Caco-2 (cell line): ENCODE data around the gene TRIM39. TPM values are rescaled to one million over a fixed set of nuclear protein-coding genes. Genes with fewer than 3 reads are reported as not detected.

Experiments used
- BruUV-seq: library from RNA; stranded (reverse); fragments of 400-500 nt; replicated peaks from 2 replicates; lab custom pipeline; 2021; lab: Mats Ljungman, UMichigan
- CTCF ChIA-PET: fragments of 300-600 bp; sonication (Branson Sonifier 250); formaldehyde crosslinking; loops from one replicate; lab custom pipeline; 2022; ENCODE audit warnings: antibody characterized with exemption; lab: Charles Lee
- POLR2A ChIA-PET: fragments of 300-600 bp; sonication (Branson Sonifier 250); formaldehyde crosslinking; loops from one replicate; lab custom pipeline; 2022; ENCODE audit warnings: antibody characterized with exemption; lab: Charles Lee
- DNase-seq, 2 experiments: peaks; one replicate each; pipeline versions ENCODE4 v3.0.0 to v3.0.0-alpha.2; 2020 to 2022
- H3K27me3 ChIP-seq: replicated peaks from 2 replicates; pipeline ENCODE4 v1.6.0; 2011; ENCODE audit warnings: low read length; ENCODE audit not compliant: control insufficient read depth, insufficient read depth
- H3K36me3 ChIP-seq: 2 replicates; pipeline ENCODE4 v1.5.1; 2011; ENCODE audit warnings: low read length; ENCODE audit not compliant: control insufficient read depth, insufficient read depth
- H3K4me1 ChIP-seq: fragments of 250-450 bp; sonication (Bioruptor Pico); 2 replicates; pipeline ENCODE4 v1.5.1; 2020; ENCODE audit warnings: mild to moderate bottlenecking
- H3K4me3 ChIP-seq: 2 replicates; pipeline ENCODE4 v1.5.1; 2011; ENCODE audit warnings: low read depth, mild to moderate bottlenecking, control low read depth, low read length
- H3K9me3 ChIP-seq: fragments of 250-450 bp; sonication (Bioruptor Pico); 2 replicates; pipeline ENCODE4 v1.5.1; 2020; ENCODE audit warnings: mild to moderate bottlenecking, moderate library complexity
- H3K27ac Mint-ChIP-seq: one replicate; pipeline ENCODE4 v1.8.0; 2022; ENCODE audit warnings: mixed read lengths; ENCODE audit not compliant: unreplicated experiment
- H3K27me3 Mint-ChIP-seq: one replicate; pipeline ENCODE4 v1.8.0; 2022; ENCODE audit warnings: mixed read lengths; ENCODE audit not compliant: insufficient read depth, unreplicated experiment
- H3K36me3 Mint-ChIP-seq: one replicate; pipeline ENCODE4 v1.8.0; 2022; ENCODE audit warnings: mild to moderate bottlenecking, mixed read lengths; ENCODE audit not compliant: insufficient read depth, unreplicated experiment
- H3K4me1 Mint-ChIP-seq: one replicate; pipeline ENCODE4 v1.8.0; 2022; ENCODE audit warnings: low read depth, mixed read lengths; ENCODE audit not compliant: unreplicated experiment
- H3K4me3 Mint-ChIP-seq: one replicate; pipeline ENCODE4 v1.8.0; 2022; ENCODE audit warnings: mild to moderate bottlenecking, moderate library complexity, mixed read lengths; ENCODE audit not compliant: unreplicated experiment
- H3K9me3 Mint-ChIP-seq: one replicate; pipeline ENCODE4 v1.8.0; 2022; ENCODE audit warnings: mixed read lengths; ENCODE audit not compliant: unreplicated experiment
- CTCF ChIP-seq, 2 experiments: fragments of 200-600 bp in 1 of 2; IDR thresholded peaks; 1 replicate in 1 of 2; 2 replicates in 1 of 2; pipeline versions ENCODE4 v1.5.1 to v1.8.0; 2011 to 2022; ENCODE audit warnings: antibody characterized with exemption in 1 of 2, control low read depth in 1 of 2, inconsistent platforms in 1 of 2, low read depth in 1 of 2, low read length in 1 of 2, mild to moderate bottlenecking in 1 of 2, moderate library complexity in 1 of 2; ENCODE audit not compliant: insufficient read depth in 1 of 2, severe bottlenecking in 1 of 2, unreplicated experiment in 1 of 2
- intact Hi-C: fragments of 100-400 bp; cut with micrococcal nuclease; formaldehyde crosslinking; loops from one replicate; pipeline ENCODE4 v1.10.0; 2022; ENCODE audit not compliant: unreplicated experiment
- total RNA-seq: library from RNA; stranded (reverse); gene quantifications from 2 replicates; pipeline ENCODE4 v1.2.3, GENCODE V29; 2022

Gene TRIM39
- total RNA-seq, 1 experiment from 2014 or later: 14.5 TPM

GRCh38 chr6:30352550-30352949, 25.8 kb downstream of the TRIM39 start:
- no peak overlapping the region for H3K4me3 ChIP-seq
- no peak overlapping the region for H3K27ac Mint-ChIP-seq
- DNase-seq: no peak
- POLR2A ChIA-PET: no interaction called here
- no peaks in the 10 kb centered on the region for H3K4me1 ChIP-seq
- no peak overlapping the region for H3K4me3 Mint-ChIP-seq
- no peak for TF ChIP-seq CTCF (IDR thresholded peaks at IDR 0.05; ENCODE audit: insufficient read depth in 1 of 2, low read depth in 1 of 2, low read length in 1 of 2, severe bottlenecking in 1 of 2, unreplicated experiment in 1 of 2)
- no TSS peak for BruUV-seq
- H3K36me3 ChIP-seq: no peaks in the 10 kb centered on the region
- no peaks in the 10 kb centered on the region for H3K9me3 Mint-ChIP-seq
- peaks cover 1% of the 10 kb centered on the region for H3K27me3 Mint-ChIP-seq
- no peaks in the 10 kb centered on the region for H3K9me3 ChIP-seq
- no peaks in the 10 kb centered on the region for H3K27me3 ChIP-seq
- CTCF ChIA-PET: no interaction called here
- H3K36me3 Mint-ChIP-seq: no peaks in the 10 kb centered on the region
- intact Hi-C loops: no loop called here
- no peaks in the 10 kb centered on the region for H3K4me1 Mint-ChIP-seq

- intact Hi-C loops: loop anchor here (5.0 kb wide), 1 partner anchor 118 kb away; no protein-coding TSS in a partner anchor
- CTCF ChIA-PET: no interaction called here
- POLR2A ChIA-PET: no interaction called here
These were observed 28.6 kb downstream of the TRIM39 start for GRCh38 chr6:30355281-30355680.

GRCh38 chr6:30356536-30356935, 29.8 kb downstream of the TRIM39 start:
- no peaks in the 10 kb centered on the region for H3K9me3 Mint-ChIP-seq
- no peaks in the 10 kb centered on the region for H3K36me3 Mint-ChIP-seq
- Histone ChIP-seq H3K27me3 (no peaks in the 10 kb centered on the region; the same call in 1 of the 2 replicates), H3K4me1 (no peaks in the 10 kb centered on the region), H3K9me3 (no peaks in the 10 kb centered on the region), H3K36me3 (no peaks in the 10 kb centered on the region), H3K4me3 (no peak overlapping the region)
- no TSS peak for BruUV-seq
- intact Hi-C loops: loop anchor here (2.0 to 5.0 kb wide), 2 partner anchors 40 to 119 kb away; no protein-coding TSS in a partner anchor
- TF ChIP-seq CTCF (IDR thresholded peaks at IDR 0.05; ENCODE audit: insufficient read depth in 1 of 2, low read depth in 1 of 2, low read length in 1 of 2, severe bottlenecking in 1 of 2, unreplicated experiment in 1 of 2): no peak
- peaks cover 15% of the 10 kb centered on the region for H3K27me3 Mint-ChIP-seq
- POLR2A ChIA-PET: no interaction called here
- CTCF ChIA-PET: no interaction called here
- H3K4me1 Mint-ChIP-seq: no peaks in the 10 kb centered on the region
- no peak overlapping the region for H3K4me3 Mint-ChIP-seq
- no peak overlapping the region for H3K27ac Mint-ChIP-seq
- no peak for DNase-seq

More at GRCh38 chr6:30355281-30355680, 28.6 kb downstream of the TRIM39 start:
- no peaks in the 10 kb centered on the region for H3K36me3 ChIP-seq
- H3K9me3 Mint-ChIP-seq: no peaks in the 10 kb centered on the region
- H3K27me3 ChIP-seq: no peaks in the 10 kb centered on the region; the same call in 1 of the 2 replicates
- BruUV-seq: no TSS peak
- H3K4me3 Mint-ChIP-seq: no peak overlapping the region
- H3K4me1 ChIP-seq: no peaks in the 10 kb centered on the region
- DNase-seq: no peak
- no peaks in the 10 kb centered on the region for H3K4me1 Mint-ChIP-seq
- no peaks in the 10 kb centered on the region for H3K9me3 ChIP-seq
- no peak overlapping the region for H3K4me3 ChIP-seq
- no peak overlapping the region for H3K27ac Mint-ChIP-seq
- H3K27me3 Mint-ChIP-seq: peaks cover 6% of the 10 kb centered on the region
- H3K36me3 Mint-ChIP-seq: no peaks in the 10 kb centered on the region
- TF ChIP-seq CTCF (IDR thresholded peaks at IDR 0.05; ENCODE audit: insufficient read depth in 1 of 2, low read depth in 1 of 2, low read length in 1 of 2, severe bottlenecking in 1 of 2, unreplicated experiment in 1 of 2): no peak
